ENCODE measurements around the gene UBTF. TPM values are rescaled to one million over a fixed set of nuclear protein-coding genes. Genes with fewer than 3 reads are reported as not detected.
A peak's percentile ranks its signal among the peaks of the same experiment; 100 is the strongest.
"Not testable (repeated sequence)": the region's sequence is repeated elsewhere in the genome, so short reads cannot be mapped to it uniquely, and the experiment has no call there.

The UBTF gene
- polyA plus RNA-seq, 2 of the 4 experiments (the other 2 are of a cell fraction), result 39.8 to 76.2 TPM

DNA sequence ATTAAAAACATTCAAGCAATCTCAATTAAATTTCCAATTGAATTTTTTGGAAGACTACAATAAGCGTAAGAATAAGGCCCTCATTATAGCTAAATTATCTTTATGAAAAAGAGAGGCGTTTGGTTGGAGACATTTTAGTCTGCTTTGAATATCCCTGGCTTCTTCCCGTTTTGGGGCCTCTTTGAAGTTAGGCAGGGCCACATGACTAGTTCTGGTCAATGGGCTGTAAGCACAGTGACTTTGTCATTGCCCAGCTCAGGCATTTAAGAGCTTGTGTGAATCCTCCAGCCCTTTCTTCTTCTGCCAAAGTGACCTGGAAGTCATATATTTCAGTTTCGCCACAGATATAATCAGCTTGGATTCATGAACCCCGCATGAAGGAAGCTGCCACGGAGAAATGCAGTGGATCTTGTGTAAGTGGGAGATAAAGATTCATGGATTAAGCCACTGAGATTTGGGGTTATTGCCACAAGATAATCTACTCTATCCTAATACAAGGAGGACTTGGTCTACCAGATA is 21.7 kb upstream of the UBTF start:
- TF ChIP-seq HOXB13 (CRISPR knock-in tag; IDR thresholded peaks at IDR 0.05; ENCODE audit: low read depth), result no peak
- TF ChIP-seq FOSL2 (IDR thresholded peaks at IDR 0.05), result no peak
- TF ChIP-seq FOSL2 (CRISPR knock-in tag; IDR thresholded peaks at IDR 0.05), result no peak
- TF ChIP-seq EHMT2 (IDR thresholded peaks at IDR 0.05; ENCODE audit: low read depth), result no peak
- TF ChIP-seq RNF2 (IDR thresholded peaks at IDR 0.05; ENCODE audit: borderline replicate concordance, low read depth), result no peak
- TF ChIP-seq NR3C1 (IDR thresholded peaks at IDR 0.05), result no peak
- no peak for TF ChIP-seq NFE2L2 (conservative IDR thresholded peaks at IDR 0.05; ENCODE audit: low read length)
- TF ChIP-seq KDM5A (IDR thresholded peaks at IDR 0.05), result no peak
- TF ChIP-seq, protein P1, sequence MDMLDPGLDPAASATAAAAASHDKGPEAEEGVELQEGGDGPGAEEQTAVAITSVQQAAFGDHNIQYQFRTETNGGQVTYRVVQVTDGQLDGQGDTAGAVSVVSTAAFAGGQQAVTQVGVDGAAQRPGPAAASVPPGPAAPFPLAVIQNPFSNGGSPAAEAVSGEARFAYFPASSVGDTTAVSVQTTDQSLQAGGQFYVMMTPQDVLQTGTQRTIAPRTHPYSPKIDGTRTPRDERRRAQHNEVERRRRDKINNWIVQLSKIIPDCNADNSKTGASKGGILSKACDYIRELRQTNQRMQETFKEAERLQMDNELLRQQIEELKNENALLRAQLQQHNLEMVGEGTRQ (IDR thresholded peaks at IDR 0.05), result no peak
- no peak for TF ChIP-seq SMC3 (IDR thresholded peaks at IDR 0.05)
- TF ChIP-seq NPAS2 (CRISPR knock-in tag; IDR thresholded peaks at IDR 0.05; ENCODE audit: borderline replicate concordance), result no peak
- no peak for TF ChIP-seq RCOR1 (IDR thresholded peaks at IDR 0.05; ENCODE audit: low read depth, low read length)
- TF ChIP-seq, protein P2, sequence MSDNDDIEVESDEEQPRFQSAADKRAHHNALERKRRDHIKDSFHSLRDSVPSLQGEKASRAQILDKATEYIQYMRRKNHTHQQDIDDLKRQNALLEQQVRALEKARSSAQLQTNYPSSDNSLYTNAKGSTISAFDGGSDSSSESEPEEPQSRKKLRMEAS (IDR thresholded peaks at IDR 0.05), result no peak
- no peak for TF ChIP-seq HDAC2 (IDR thresholded peaks at IDR 0.05)
- no peak for TF ChIP-seq TFCP2L1 (CRISPR knock-in tag; IDR thresholded peaks at IDR 0.05)
- no peak for TF ChIP-seq RARB (CRISPR knock-in tag; IDR thresholded peaks at IDR 0.05)
- TF ChIP-seq, protein P3, sequence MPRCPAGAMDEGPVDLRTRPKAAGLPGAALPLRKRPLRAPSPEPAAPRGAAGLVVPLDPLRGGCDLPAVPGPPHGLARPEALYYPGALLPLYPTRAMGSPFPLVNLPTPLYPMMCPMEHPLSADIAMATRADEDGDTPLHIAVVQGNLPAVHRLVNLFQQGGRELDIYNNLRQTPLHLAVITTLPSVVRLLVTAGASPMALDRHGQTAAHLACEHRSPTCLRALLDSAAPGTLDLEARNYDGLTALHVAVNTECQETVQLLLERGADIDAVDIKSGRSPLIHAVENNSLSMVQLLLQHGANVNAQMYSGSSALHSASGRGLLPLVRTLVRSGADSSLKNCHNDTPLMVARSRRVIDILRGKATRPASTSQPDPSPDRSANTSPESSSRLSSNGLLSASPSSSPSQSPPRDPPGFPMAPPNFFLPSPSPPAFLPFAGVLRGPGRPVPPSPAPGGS (IDR thresholded peaks at IDR 0.05), result no peak
- TF ChIP-seq ZFP36 (IDR thresholded peaks at IDR 0.05; ENCODE audit: borderline replicate concordance, partially characterized antibody), result no peak
- TF ChIP-seq FOXS1 (CRISPR knock-in tag; IDR thresholded peaks at IDR 0.05), result no peak
- TF ChIP-seq, protein P4, sequence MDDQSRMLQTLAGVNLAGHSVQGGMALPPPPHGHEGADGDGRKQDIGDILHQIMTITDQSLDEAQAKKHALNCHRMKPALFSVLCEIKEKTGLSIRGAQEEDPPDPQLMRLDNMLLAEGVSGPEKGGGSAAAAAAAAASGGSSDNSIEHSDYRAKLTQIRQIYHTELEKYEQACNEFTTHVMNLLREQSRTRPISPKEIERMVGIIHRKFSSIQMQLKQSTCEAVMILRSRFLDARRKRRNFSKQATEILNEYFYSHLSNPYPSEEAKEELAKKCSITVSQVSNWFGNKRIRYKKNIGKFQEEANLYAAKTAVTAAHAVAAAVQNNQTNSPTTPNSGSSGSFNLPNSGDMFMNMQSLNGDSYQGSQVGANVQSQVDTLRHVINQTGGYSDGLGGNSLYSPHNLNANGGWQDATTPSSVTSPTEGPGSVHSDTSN (IDR thresholded peaks at IDR 0.05), result no peak
- TF ChIP-seq TP53 (CRISPR knock-in tag; IDR thresholded peaks at IDR 0.05), result no peak
- no peaks in the 10 kb centered on the region for H3K9me3 ChIP-seq
- ATAC-seq, result peak in 1 of 2 experiments; percentile 51; a peak in 3 of 6 replicates
- 68% methylated on average over 6 of the region's 6 CpGs for WGBS (ENCODE audit: missing lambda C conversion rate)
- ChIA-PET POLR2A (no interaction called here), CTCF (interaction anchor here (0.6 to 2.3 kb wide), 5 partner anchors 18 to 267 kb away, joined by 3 to 8 read pairs (median 3); no protein-coding TSS in a partner anchor)
- DNase-seq (ENCODE audit: low read depth in 1 of 2, low spot score in 1 of 2), result no peak
- no peak for FAIRE-seq
- H3K4me1 ChIP-seq, result no peaks in the 10 kb centered on the region
- H3K4me3 ChIP-seq, result no peak overlapping the region
- H3K4me2 ChIP-seq, result no peak overlapping the region
- H3K27ac ChIP-seq, result no peak overlapping the region

DNA sequence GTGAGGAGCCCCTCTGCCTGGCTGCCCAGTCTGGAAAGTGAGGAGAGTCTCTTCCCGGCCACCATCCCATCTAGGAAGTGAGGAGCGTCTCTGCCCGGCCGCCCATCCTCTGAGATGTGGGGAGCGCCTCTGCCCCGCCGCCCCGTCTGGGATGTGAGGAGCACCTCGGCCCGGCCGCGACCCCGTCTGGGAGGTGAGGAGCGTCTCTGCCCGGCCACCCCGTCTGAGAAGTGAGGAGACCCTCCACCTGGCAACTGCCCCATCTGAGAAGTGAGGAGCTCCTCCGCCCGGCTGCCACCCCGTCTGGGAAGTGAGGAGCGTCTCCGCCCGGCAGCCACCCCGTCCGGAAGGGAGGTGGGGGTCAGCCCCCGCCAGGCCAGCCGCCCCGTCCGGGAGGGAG is 18.4 kb upstream of the UBTF start:
- H3K9me3 ChIP-seq; H3K4me2 ChIP-seq; ATAC-seq; CTCF ChIA-PET; H3K27ac ChIP-seq; H3K4me3 ChIP-seq; FAIRE-seq; POLR2A ChIA-PET; DNase-seq (ENCODE audit: low read depth in 1 of 2, low spot score in 1 of 2): not testable (repeated sequence)
- 62% methylated on average over 6 of the region's 28 CpGs for WGBS (ENCODE audit: missing lambda C conversion rate)
- peaks cover 12% of the 10 kb centered on the region; the same call in 2 of the 3 replicates for H3K4me1 ChIP-seq

DNA sequence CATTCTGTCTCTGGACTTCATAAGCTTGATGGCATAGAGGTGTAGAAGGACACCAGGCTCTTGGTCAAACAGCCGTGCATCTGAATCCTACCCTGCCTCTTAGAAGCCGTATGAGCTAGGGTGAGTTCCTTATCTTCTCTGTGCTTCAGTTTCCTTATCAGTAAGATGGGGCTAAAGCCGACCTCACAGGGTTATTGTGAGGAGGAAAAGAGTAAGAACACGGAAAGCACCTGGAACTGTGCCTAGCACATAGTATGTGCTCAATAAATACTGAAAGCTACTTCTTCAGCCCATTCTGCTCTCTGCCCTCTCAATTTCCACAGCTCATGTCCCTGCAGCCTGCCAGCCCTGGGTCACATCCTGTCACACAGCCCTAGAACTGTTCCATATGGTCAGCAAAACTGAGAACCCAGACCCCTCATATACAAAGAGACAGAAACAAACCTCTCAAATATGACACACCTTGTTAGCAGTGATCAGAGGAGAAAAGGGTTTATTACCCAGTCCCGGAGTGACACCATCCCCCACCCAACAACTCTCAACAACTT is 17.0 kb upstream of the UBTF start:
- Histone ChIP-seq H3K4me3 (no peak overlapping the region), H3K27ac (no peak overlapping the region), H3K4me2 (no peak overlapping the region), H3K4me1 (peaks cover 12% of the 10 kb centered on the region; the same call in 2 of the 3 replicates), H3K9me3 (no peaks in the 10 kb centered on the region)
- ChIA-PET POLR2A (no interaction called here), CTCF (interaction anchor here (1.0 to 1.3 kb wide), 2 partner anchors 14 to 95 kb away, joined by 3 to 4 read pairs; no protein-coding TSS in a partner anchor)
- FAIRE-seq (no peak), DNase-seq (ENCODE audit: low read depth in 1 of 2, low spot score in 1 of 2) (no peak), ATAC-seq (peak in 1 of 2 experiments; percentile 12; a peak in 1 of 6 replicates)
- 62% methylated on average over 5 of the region's 5 CpGs for WGBS (ENCODE audit: missing lambda C conversion rate)
- TF ChIP-seq, protein P5, sequence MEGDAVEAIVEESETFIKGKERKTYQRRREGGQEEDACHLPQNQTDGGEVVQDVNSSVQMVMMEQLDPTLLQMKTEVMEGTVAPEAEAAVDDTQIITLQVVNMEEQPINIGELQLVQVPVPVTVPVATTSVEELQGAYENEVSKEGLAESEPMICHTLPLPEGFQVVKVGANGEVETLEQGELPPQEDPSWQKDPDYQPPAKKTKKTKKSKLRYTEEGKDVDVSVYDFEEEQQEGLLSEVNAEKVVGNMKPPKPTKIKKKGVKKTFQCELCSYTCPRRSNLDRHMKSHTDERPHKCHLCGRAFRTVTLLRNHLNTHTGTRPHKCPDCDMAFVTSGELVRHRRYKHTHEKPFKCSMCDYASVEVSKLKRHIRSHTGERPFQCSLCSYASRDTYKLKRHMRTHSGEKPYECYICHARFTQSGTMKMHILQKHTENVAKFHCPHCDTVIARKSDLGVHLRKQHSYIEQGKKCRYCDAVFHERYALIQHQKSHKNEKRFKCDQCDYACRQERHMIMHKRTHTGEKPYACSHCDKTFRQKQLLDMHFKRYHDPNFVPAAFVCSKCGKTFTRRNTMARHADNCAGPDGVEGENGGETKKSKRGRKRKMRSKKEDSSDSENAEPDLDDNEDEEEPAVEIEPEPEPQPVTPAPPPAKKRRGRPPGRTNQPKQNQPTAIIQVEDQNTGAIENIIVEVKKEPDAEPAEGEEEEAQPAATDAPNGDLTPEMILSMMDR (IDR thresholded peaks at IDR 0.05), result no peak
- TF ChIP-seq FOSL2 (IDR thresholded peaks at IDR 0.05) (no peak), FOSL2 (CRISPR knock-in tag; IDR thresholded peaks at IDR 0.05) (no peak), NR3C1 (IDR thresholded peaks at IDR 0.05) (no peak), MAFK (IDR thresholded peaks at IDR 0.05; ENCODE audit: partially characterized antibody) (no peak), GATA3 (IDR thresholded peaks at IDR 0.05; ENCODE audit: borderline replicate concordance) (no peak), KDM5A (IDR thresholded peaks at IDR 0.05) (no peak), NPAS2 (CRISPR knock-in tag; IDR thresholded peaks at IDR 0.05; ENCODE audit: borderline replicate concordance) (no peak), POLR2AphosphoS2 (conservative IDR thresholded peaks at IDR 0.05; ENCODE audit: low read length) (no peak), ZC3H11A (IDR thresholded peaks at IDR 0.05) (no peak), EHMT2 (IDR thresholded peaks at IDR 0.05; ENCODE audit: low read depth) (no peak)
- TF ChIP-seq, protein P2 (IDR thresholded peaks at IDR 0.05), result no peak
- TF ChIP-seq, protein P6, sequence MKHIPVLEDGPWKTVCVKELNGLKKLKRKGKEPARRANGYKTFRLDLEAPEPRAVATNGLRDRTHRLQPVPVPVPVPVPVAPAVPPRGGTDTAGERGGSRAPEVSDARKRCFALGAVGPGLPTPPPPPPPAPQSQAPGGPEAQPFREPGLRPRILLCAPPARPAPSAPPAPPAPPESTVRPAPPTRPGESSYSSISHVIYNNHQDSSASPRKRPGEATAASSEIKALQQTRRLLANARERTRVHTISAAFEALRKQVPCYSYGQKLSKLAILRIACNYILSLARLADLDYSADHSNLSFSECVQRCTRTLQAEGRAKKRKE (CRISPR knock-in tag; IDR thresholded peaks at IDR 0.05; ENCODE audit: low read depth), result no peak
- TF ChIP-seq, protein P7, sequence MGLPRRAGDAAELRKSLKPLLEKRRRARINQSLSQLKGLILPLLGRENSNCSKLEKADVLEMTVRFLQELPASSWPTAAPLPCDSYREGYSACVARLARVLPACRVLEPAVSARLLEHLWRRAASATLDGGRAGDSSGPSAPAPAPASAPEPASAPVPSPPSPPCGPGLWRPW (IDR thresholded peaks at IDR 0.05), result no peak
